Left lung (tissue), 10 donors: ENCODE data around the gene CDC25B. TPM values are rescaled to one million over a fixed set of nuclear protein-coding genes. Genes with fewer than 3 reads are reported as not detected.

ENCODE experiments used
- ATAC-seq: fragments of 200-7000 bp; cut with Tn5 transposase; one replicate; pipeline ENCODE4 v1.9.1; 2020; ENCODE audit warnings: moderate library complexity
- DNase-seq, 4 donors: peaks; one replicate each; pipeline ENCODE4 v3.0.0-alpha.2; 2013 to 2020
- H3K27ac ChIP-seq, 2 donors: fragments of 200-600 bp; sonication (generic) in 1 of 2; one replicate each; pipeline versions ENCODE4 v1.5.0 to v1.8.0; 2020 to 2021
- H3K27me3 ChIP-seq, 2 donors: fragments of 200-600 bp; sonication (generic) in 1 of 2; one replicate each; pipeline versions ENCODE4 v1.5.0 to v1.8.0; 2020 to 2021
- H3K36me3 ChIP-seq, 2 donors: fragments of 200-600 bp; sonication (generic) in 1 of 2; one replicate each; pipeline versions ENCODE4 v1.5.0 to v1.8.0; 2020 to 2021
- H3K4me1 ChIP-seq, 2 donors: fragments of 200-600 bp; one replicate each; pipeline ENCODE4 v1.8.0; 2021
- H3K4me3 ChIP-seq, 2 donors: fragments of 200-600 bp; sonication (generic) in 1 of 2; one replicate each; pipeline versions ENCODE4 v1.5.0 to v1.8.0; 2020 to 2021; ENCODE audit warnings: mild to moderate bottlenecking in 1 of 2
- H3K9me3 ChIP-seq, 2 donors: fragments of 200-600 bp; sonication (generic) in 1 of 2; one replicate each; pipeline versions ENCODE4 v1.5.0 to v1.8.0; 2020 to 2021
- CTCF ChIP-seq, 2 donors: fragments of 200-600 bp; sonication (generic) in 1 of 2; IDR thresholded peaks; one replicate each; pipeline versions ENCODE4 v1.5.0 to v1.8.0; 2021; ENCODE audit warnings: antibody characterized with exemption in 2 of 2
- intact Hi-C, 2 donors: fragments of 100-400 bp; cut with DNase I; formaldehyde crosslinking; loops; one replicate each; pipeline versions ENCODE4 v1.11.2 to v1.14.2; 2022
- polyA plus RNA-seq, 6 donors: library from polyadenylated mRNA; unstranded; fragments of 120-200 nt; gene quantifications; one replicate each; pipeline ENCODE4 v1.2.1, GENCODE V29; 2013; ENCODE audit not compliant: insufficient read length in 6 of 6
- total RNA-seq, 2 donors: library from RNA; stranded (reverse); fragmentation: NEBNext Ultra II Directional; extraction: Animal tissue kit (Norgen Biotek cat#: 25700); gene quantifications; one replicate each; pipeline ENCODE4 v1.2.1, GENCODE V29; 2021
- donor health status: DM: no; HTN: yes; CAD: no.
- donor health status: DM: no; HTN: no; CAD: no.

The CDC25B gene
- total and polyA plus RNA-seq, 8 donors, result 50.8 to 121 (median 60.4) TPM

DNA sequence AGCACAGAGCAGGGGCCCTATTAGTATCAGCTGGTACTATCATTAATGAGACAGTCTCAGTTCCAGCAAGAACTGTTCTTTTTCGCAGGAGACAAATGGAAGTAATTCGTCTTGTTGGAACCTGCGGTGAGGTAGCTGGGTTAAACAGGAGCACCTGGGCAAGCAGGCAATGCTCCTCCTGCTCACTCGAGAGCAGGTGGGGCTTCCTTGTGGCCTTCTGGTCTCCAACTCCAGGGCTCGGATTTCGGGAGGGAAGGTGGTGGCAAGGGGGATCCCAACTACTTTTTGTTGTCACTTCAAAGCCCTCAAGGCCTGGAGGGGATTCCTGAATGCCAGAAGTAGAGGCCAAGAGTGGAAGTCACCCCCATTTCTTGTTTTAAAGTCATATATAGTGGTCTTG, 13.5 kb upstream of the CDC25B start:
- DNase-seq (peak in 1 of 4 donors; percentile 53), ATAC-seq (no peak)
- Histone ChIP-seq H3K9me3 (no peaks in the 10 kb centered on the region), H3K27ac (no peak overlapping the region), H3K4me1 (peaks cover 28 to 77% of the 10 kb centered on the region in 2 donors), H3K36me3 (peaks cover 0 to 11% of the 10 kb centered on the region in 2 donors), H3K27me3 (peaks cover 0 to 18% of the 10 kb centered on the region in 2 donors), H3K4me3 (no peak overlapping the region)
- no peak for TF ChIP-seq CTCF (IDR thresholded peaks at IDR 0.05)
- intact Hi-C loops, result loop anchor here in 1 of 2 donors (5.0 kb wide), 1 partner anchor 35 kb away; no protein-coding TSS in a partner anchor

DNA sequence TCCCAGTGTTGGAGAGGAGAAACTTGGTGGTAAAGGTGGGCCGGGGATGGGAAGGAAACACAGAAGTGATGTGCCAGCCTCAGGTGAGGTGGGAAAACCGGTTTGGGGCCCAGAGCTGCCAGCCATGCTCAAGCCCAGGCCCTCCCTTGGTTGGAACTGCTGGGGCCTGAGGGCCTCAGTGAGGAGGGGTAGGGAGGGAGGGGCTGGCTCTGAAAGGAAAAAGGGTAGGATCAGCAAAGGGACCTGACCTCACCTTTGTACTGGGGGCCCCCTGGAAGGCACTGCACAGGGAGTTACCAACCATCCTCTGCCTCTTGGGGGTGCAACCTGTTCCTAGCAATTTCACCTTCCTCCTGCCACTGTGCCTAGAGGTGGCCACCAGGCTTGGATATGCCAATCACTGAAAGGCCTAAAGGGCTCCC, 13.0 kb upstream of the CDC25B start:
- peaks cover 0 to 13% of the 10 kb centered on the region in 2 donors for H3K27me3 ChIP-seq
- TF ChIP-seq CTCF (IDR thresholded peaks at IDR 0.05), result no peak
- H3K36me3 ChIP-seq, result peaks cover 0 to 11% of the 10 kb centered on the region in 2 donors
- ATAC-seq, result no peak
- H3K27ac ChIP-seq, result no peak overlapping the region
- intact Hi-C loops, result loop anchor here in 1 of 2 donors (5.0 kb wide), 1 partner anchor 34 kb away; no protein-coding TSS in a partner anchor
- peak in 1 of 4 donors; percentile 76 for DNase-seq
- H3K9me3 ChIP-seq, result no peaks in the 10 kb centered on the region
- no peak overlapping the region for H3K4me3 ChIP-seq
- H3K4me1 ChIP-seq, result peaks cover 29 to 77% of the 10 kb centered on the region in 2 donors

GRCh38 chr20:3783511-3784195, 12.5 kb upstream of the CDC25B start:
- intact Hi-C loops, result loop anchor here in 1 of 2 donors (5.0 kb wide), 1 partner anchor 34 kb away; no protein-coding TSS in a partner anchor
- no peak for TF ChIP-seq CTCF (IDR thresholded peaks at IDR 0.05)
- DNase-seq, result no peak
- H3K9me3 ChIP-seq, result no peaks in the 10 kb centered on the region
- no peak for ATAC-seq
- H3K4me3 ChIP-seq, result no peak overlapping the region
- H3K27me3 ChIP-seq, result peaks cover 0 to 7% of the 10 kb centered on the region in 2 donors
- peaks cover 29 to 76% of the 10 kb centered on the region in 2 donors for H3K4me1 ChIP-seq
- H3K36me3 ChIP-seq, result peaks cover 0 to 11% of the 10 kb centered on the region in 2 donors
- no peak overlapping the region for H3K27ac ChIP-seq

DNA sequence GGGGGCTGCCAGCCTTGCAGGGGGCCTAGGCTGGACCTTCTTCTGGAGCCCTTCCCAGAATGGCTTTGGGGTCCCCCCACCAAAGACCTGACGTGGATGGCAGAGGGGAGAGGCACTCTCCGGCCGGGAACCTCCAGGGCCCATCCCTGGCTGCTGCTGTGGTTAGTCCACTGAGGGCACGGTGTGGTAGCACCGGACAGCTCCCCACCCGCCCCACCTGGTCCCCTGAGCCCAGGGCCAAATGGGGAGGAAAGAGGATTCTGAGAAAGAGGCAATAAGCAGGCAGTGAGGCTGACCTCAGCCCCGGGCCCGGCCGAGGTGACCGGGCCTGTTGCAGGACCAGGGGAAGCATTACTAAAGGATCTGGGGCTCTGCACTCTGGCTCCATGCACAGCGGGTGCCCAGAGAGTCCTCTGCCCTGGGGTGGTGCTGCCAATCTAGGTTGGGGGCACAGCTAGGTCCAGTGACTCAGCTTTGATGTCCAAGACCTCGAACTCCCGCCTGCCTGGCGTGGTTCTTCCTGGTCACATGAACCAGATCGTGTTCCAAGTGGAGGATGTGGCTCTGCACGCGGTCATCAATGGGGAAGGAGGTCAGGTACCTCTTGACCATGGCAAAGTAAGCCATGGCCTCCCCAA, 11.8 kb upstream of the CDC25B start:
- no peaks in the 10 kb centered on the region for H3K9me3 ChIP-seq
- peaks cover 0 to 11% of the 10 kb centered on the region in 2 donors for H3K36me3 ChIP-seq
- peaks cover 29 to 78% of the 10 kb centered on the region in 2 donors for H3K4me1 ChIP-seq
- peak in 1 of 4 donors; percentile 62 for DNase-seq
- intact Hi-C loops, result loop anchor here in 1 of 2 donors (5.0 kb wide), 1 partner anchor 33 kb away; no protein-coding TSS in a partner anchor
- H3K27ac ChIP-seq, result peak overlapping the region in 1 of 2 donors; percentile 1
- no peak for ATAC-seq
- no peak for TF ChIP-seq CTCF (IDR thresholded peaks at IDR 0.05)
- peak overlapping the region in 1 of 2 donors; percentile 73 for H3K4me3 ChIP-seq
- peaks cover 0 to under 1% of the 10 kb centered on the region in 2 donors for H3K27me3 ChIP-seq

DNA sequence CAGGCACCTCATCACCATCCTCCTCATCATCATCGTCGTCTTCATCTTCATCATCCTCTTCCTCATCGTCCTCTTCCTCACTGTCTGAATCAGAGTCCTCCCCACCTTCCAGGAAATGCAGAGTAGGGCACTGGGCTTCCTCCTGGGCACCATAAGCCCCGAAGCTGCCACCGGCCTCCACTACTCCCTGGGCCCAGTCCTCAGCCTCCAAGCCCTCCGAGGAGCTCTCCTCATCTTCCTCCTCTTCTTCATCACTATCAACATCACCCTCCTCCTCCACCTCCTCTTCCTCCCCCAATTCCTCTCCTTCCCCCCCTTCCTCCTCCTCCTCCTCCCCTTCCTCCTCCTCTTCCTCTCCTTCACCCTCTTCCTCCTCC, 11.3 kb upstream of the CDC25B start:
- peaks cover 0 to 11% of the 10 kb centered on the region in 2 donors for H3K36me3 ChIP-seq
- no peaks in the 10 kb centered on the region for H3K9me3 ChIP-seq
- ATAC-seq (no peak), DNase-seq (no peak)
- no peak for TF ChIP-seq CTCF (IDR thresholded peaks at IDR 0.05)
- intact Hi-C loops, result loop anchor here in 1 of 2 donors (5.0 kb wide), 1 partner anchor 32 kb away; no protein-coding TSS in a partner anchor
- H3K27ac ChIP-seq, result peak overlapping the region in 1 of 2 donors; percentile 1
- H3K4me1 ChIP-seq, result peaks cover 29 to 78% of the 10 kb centered on the region in 2 donors
- no peaks in the 10 kb centered on the region for H3K27me3 ChIP-seq
- peak overlapping the region in 1 of 2 donors; percentile 73 for H3K4me3 ChIP-seq
